ENCODE results near the gene ATG14. TPM values are rescaled to one million over a fixed set of nuclear protein-coding genes. Genes with fewer than 3 reads are reported as not detected.
A peak's percentile ranks its signal among the peaks of the same experiment; 100 is the strongest.

Gene ATG14
- total RNA-seq, 1 donor from 2014 or later = 12.1 TPM

DNA sequence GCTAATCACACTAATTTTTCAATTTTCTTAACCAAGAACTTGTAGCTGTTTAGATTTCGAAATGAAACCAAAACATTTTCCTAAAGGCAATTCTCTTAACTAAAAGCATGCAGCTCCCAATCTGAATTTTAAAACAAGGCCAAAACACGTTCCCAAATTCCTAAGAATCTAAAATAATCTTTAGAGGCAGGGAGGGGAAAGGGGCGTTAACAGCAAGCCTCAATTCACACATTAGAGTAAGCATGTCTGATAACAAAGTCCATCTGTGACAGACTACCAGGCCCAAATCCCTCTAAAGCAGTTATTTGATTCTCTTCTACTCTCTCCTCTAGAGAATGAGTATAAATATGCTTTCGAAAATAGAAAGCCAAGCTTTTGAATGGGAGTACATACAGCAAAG lies 754 bp downstream of the ATG14 start:
- H3K4me3 ChIP-seq (ENCODE audit: low read depth, low read length) = peak overlapping the region; percentile 84
- no peaks in the 10 kb centered on the region for H3K27me3 ChIP-seq (ENCODE audit: control insufficient read depth, insufficient read depth, low read length)
- TF ChIP-seq, protein P1, sequence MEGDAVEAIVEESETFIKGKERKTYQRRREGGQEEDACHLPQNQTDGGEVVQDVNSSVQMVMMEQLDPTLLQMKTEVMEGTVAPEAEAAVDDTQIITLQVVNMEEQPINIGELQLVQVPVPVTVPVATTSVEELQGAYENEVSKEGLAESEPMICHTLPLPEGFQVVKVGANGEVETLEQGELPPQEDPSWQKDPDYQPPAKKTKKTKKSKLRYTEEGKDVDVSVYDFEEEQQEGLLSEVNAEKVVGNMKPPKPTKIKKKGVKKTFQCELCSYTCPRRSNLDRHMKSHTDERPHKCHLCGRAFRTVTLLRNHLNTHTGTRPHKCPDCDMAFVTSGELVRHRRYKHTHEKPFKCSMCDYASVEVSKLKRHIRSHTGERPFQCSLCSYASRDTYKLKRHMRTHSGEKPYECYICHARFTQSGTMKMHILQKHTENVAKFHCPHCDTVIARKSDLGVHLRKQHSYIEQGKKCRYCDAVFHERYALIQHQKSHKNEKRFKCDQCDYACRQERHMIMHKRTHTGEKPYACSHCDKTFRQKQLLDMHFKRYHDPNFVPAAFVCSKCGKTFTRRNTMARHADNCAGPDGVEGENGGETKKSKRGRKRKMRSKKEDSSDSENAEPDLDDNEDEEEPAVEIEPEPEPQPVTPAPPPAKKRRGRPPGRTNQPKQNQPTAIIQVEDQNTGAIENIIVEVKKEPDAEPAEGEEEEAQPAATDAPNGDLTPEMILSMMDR (IDR thresholded peaks at IDR 0.05; ENCODE audit: insufficient read depth, low read length, poor library complexity, severe bottlenecking) = no peak
- no peak for DNase-seq (ENCODE audit: low read depth)
- H3K36me3 ChIP-seq (ENCODE audit: control insufficient read depth, insufficient read depth, low read length) = no peaks in the 10 kb centered on the region

DNA sequence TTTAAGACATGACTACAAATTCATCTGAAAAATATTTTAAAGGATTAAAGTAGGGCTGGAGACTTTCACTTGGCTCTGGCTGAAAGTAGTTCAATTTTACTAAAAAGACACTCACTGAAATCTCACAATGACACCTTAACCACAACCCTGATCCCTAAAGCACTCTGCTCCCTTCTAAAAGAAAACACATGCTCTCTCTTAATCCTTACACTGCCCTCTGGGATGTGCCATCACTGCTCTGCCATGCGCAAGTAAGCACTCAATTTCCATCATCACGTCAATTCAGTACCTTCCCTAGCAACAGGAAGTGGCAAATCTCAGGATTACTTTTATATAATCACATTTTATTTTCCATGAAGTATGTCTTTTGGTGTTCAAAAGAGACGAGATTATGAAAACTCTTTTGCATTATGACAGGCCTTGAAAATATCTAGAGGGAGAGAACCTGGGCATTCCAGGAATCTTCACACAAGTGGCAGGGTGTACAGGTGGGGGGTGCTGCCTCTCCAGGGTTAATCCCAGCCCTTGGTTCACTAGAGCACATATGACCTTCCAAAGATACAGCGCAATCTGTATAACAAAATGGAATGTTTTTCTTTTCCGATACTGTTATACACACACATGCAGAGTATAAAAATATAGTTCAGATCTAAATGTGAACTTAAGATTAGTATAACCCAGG lies 7.3 kb downstream of the ATG14 start:
- no peak for DNase-seq (ENCODE audit: low read depth)
- no peaks in the 10 kb centered on the region for H3K27me3 ChIP-seq (ENCODE audit: control insufficient read depth, insufficient read depth, low read length)
- TF ChIP-seq, protein P1 (IDR thresholded peaks at IDR 0.05; ENCODE audit: insufficient read depth, low read length, poor library complexity, severe bottlenecking) = no peak
- no peaks in the 10 kb centered on the region for H3K36me3 ChIP-seq (ENCODE audit: control insufficient read depth, insufficient read depth, low read length)
- H3K4me3 ChIP-seq (ENCODE audit: low read depth, low read length) = no peak overlapping the region

DNA sequence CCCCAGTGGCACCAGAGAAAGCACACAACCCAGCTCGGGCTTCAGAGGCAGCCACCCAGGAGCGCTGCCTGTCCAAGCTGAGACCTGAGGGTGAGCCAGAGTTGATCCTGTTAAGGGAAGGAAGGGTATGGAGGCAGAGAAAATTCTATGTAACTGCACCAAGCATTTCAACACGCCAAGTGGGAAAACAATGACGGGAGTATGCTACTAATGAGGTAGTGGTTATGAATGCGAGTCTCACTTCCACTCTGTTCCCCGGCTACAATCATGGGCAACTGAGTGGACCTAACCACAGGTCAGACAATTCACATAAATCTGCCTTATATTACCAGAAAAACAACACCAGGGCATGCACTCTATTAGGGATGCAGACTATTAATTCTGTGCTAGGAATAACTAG lies 9.9 kb downstream of the ATG14 start:
- no peak for DNase-seq (ENCODE audit: low read depth)
- TF ChIP-seq, protein P1 (IDR thresholded peaks at IDR 0.05; ENCODE audit: insufficient read depth, low read length, poor library complexity, severe bottlenecking) = no peak
- no peak overlapping the region for H3K4me3 ChIP-seq (ENCODE audit: low read depth, low read length)
- no peaks in the 10 kb centered on the region for H3K36me3 ChIP-seq (ENCODE audit: control insufficient read depth, insufficient read depth, low read length)
- H3K27me3 ChIP-seq (ENCODE audit: control insufficient read depth, insufficient read depth, low read length) = no peaks in the 10 kb centered on the region

DNA sequence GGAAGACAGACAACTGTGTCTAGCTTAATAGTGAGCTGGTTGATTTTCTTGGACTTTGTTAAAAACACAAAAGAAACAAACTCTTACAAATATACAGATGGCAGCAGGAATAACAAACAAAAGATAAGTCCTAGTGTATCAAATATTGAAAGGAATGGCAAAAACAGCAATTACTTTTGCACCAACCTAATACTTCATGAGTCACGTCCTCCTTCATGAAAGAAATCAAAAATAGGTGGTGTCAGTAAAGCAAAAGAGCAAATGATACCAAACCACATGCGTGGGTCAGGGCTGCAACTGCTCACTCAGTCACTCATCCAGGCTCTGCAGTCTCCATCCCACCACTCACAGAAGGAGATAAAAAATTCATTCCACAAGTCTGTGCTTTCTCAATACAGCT lies 11.8 kb downstream of the ATG14 start:
- Histone ChIP-seq H3K27me3 (ENCODE audit: control insufficient read depth, insufficient read depth, low read length) (no peaks in the 10 kb centered on the region), H3K36me3 (ENCODE audit: control insufficient read depth, insufficient read depth, low read length) (no peaks in the 10 kb centered on the region), H3K4me3 (ENCODE audit: low read depth, low read length) (no peak overlapping the region)
- TF ChIP-seq, protein P1 (IDR thresholded peaks at IDR 0.05; ENCODE audit: insufficient read depth, low read length, poor library complexity, severe bottlenecking) = no peak
- no peak for DNase-seq (ENCODE audit: low read depth)

DNA sequence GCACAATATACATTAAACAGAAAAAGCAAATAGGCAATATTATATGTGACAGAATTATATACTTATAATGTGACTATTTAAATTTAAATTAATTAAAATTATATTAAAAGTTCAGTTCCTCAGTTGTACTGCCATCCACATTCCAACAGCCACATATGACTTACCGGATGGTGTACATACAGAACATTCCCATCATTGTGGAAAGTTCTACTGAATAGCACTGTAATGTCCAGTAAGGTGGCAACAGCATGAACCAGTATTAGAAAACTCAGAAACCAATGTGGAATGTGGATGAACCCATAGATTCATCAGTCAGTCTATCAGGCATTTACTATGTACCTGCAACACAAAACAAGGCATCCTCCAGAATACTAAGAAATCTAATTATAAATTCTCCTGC lies 12.4 kb downstream of the ATG14 start:
- TF ChIP-seq, protein P1 (IDR thresholded peaks at IDR 0.05; ENCODE audit: insufficient read depth, low read length, poor library complexity, severe bottlenecking) = no peak
- H3K4me3 ChIP-seq (ENCODE audit: low read depth, low read length) = no peak overlapping the region
- H3K27me3 ChIP-seq (ENCODE audit: control insufficient read depth, insufficient read depth, low read length) = no peaks in the 10 kb centered on the region

DNA sequence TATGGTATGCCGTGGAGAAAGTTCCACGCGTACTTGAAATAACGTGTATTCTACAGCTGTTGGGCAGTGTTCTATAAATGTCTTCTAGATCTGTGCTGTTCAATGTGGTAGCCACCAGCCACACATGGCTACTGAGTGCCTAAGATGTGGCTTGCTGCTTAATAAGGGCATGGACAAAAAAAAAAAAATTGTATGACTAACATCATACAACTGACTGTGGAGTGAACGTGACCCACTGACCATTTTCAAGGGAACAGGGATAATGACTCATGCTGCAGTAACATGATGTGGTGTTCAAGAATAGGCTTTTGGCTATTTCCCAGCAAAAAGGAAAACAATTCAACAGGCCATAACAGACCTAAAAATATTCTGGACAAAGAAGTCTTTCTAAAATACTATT lies 13.0 kb downstream of the ATG14 start:
- H3K27me3 ChIP-seq (ENCODE audit: control insufficient read depth, insufficient read depth, low read length) = no peaks in the 10 kb centered on the region
- H3K4me3 ChIP-seq (ENCODE audit: low read depth, low read length) = no peak overlapping the region
- H3K36me3 ChIP-seq (ENCODE audit: control insufficient read depth, insufficient read depth, low read length) = no peaks in the 10 kb centered on the region
- peak; percentile 94 for DNase-seq (ENCODE audit: low read depth)
- TF ChIP-seq, protein P1 (IDR thresholded peaks at IDR 0.05; ENCODE audit: insufficient read depth, low read length, poor library complexity, severe bottlenecking) = no peak

More for the DNA sequence above, 12.4 kb downstream of the ATG14 start:
- H3K36me3 ChIP-seq (ENCODE audit: control insufficient read depth, insufficient read depth, low read length) = no peaks in the 10 kb centered on the region
- DNase-seq (ENCODE audit: low read depth) = no peak
